ENCODE measurements around the gene BCAS3.

The BCAS3 gene

GRCh38 chr17:61178284-61178683 is 500.6 kb downstream of the BCAS3 start:
- Histone ChIP-seq H3K4me3 (ENCODE audit: severe bottlenecking) (no peak overlapping the region), H3K4me1 (ENCODE audit: insufficient read depth, poor library complexity, severe bottlenecking) (no peaks in the 10 kb centered on the region), H3K36me3 (ENCODE audit: low read depth) (no peaks in the 10 kb centered on the region)

GRCh38 chr17:61179380-61179806 is 501.7 kb downstream of the BCAS3 start:
- no peak overlapping the region for H3K27ac ChIP-seq (ENCODE audit: poor library complexity, severe bottlenecking)
- H3K4me3 ChIP-seq (ENCODE audit: severe bottlenecking), result no peak overlapping the region
- TF ChIP-seq CTCF (IDR thresholded peaks at IDR 0.05; ENCODE audit: poor library complexity, severe bottlenecking), result no peak
- no peak for DNase-seq (ENCODE audit: low spot score)
- no peak for ATAC-seq (ENCODE audit: low read depth)
- H3K9me3 ChIP-seq (ENCODE audit: severe bottlenecking), result no peaks in the 10 kb centered on the region
- no peaks in the 10 kb centered on the region for H3K36me3 ChIP-seq (ENCODE audit: low read depth)
- no peaks in the 10 kb centered on the region for H3K27me3 ChIP-seq (ENCODE audit: insufficient read depth, poor library complexity, severe bottlenecking)
- H3K4me1 ChIP-seq (ENCODE audit: insufficient read depth, poor library complexity, severe bottlenecking), result no peaks in the 10 kb centered on the region

More at GRCh38 chr17:61178284-61178683, 500.6 kb downstream of the BCAS3 start:
- no peak overlapping the region for H3K27ac ChIP-seq (ENCODE audit: poor library complexity, severe bottlenecking)
- TF ChIP-seq CTCF (IDR thresholded peaks at IDR 0.05; ENCODE audit: poor library complexity, severe bottlenecking), result no peak
- H3K9me3 ChIP-seq (ENCODE audit: severe bottlenecking), result no peaks in the 10 kb centered on the region
- no peak for DNase-seq (ENCODE audit: low spot score)
- no peak for ATAC-seq (ENCODE audit: low read depth)
- no peaks in the 10 kb centered on the region for H3K27me3 ChIP-seq (ENCODE audit: insufficient read depth, poor library complexity, severe bottlenecking)

GRCh38 chr17:61183793-61184192 is 506.1 kb downstream of the BCAS3 start:
- no peak overlapping the region for H3K27ac ChIP-seq (ENCODE audit: poor library complexity, severe bottlenecking)
- no peaks in the 10 kb centered on the region for H3K36me3 ChIP-seq (ENCODE audit: low read depth)
- H3K27me3 ChIP-seq (ENCODE audit: insufficient read depth, poor library complexity, severe bottlenecking), result peaks cover 3% of the 10 kb centered on the region
- H3K4me1 ChIP-seq (ENCODE audit: insufficient read depth, poor library complexity, severe bottlenecking), result no peaks in the 10 kb centered on the region
- H3K4me3 ChIP-seq (ENCODE audit: severe bottlenecking), result no peak overlapping the region
- no peak for TF ChIP-seq CTCF (IDR thresholded peaks at IDR 0.05; ENCODE audit: poor library complexity, severe bottlenecking)
- ATAC-seq (ENCODE audit: low read depth) (no peak), DNase-seq (ENCODE audit: low spot score) (no peak)
- H3K9me3 ChIP-seq (ENCODE audit: severe bottlenecking), result no peaks in the 10 kb centered on the region

GRCh38 chr17:61185385-61185784 is 507.7 kb downstream of the BCAS3 start:
- H3K27ac ChIP-seq (ENCODE audit: poor library complexity, severe bottlenecking), result no peak overlapping the region
- H3K4me3 ChIP-seq (ENCODE audit: severe bottlenecking), result no peak overlapping the region
- no peak for TF ChIP-seq CTCF (IDR thresholded peaks at IDR 0.05; ENCODE audit: poor library complexity, severe bottlenecking)
- H3K36me3 ChIP-seq (ENCODE audit: low read depth), result no peaks in the 10 kb centered on the region
- peaks cover 3% of the 10 kb centered on the region for H3K27me3 ChIP-seq (ENCODE audit: insufficient read depth, poor library complexity, severe bottlenecking)
- H3K4me1 ChIP-seq (ENCODE audit: insufficient read depth, poor library complexity, severe bottlenecking), result no peaks in the 10 kb centered on the region
- DNase-seq (ENCODE audit: low spot score), result no peak
- ATAC-seq (ENCODE audit: low read depth), result no peak
- no peaks in the 10 kb centered on the region for H3K9me3 ChIP-seq (ENCODE audit: severe bottlenecking)

DNA sequence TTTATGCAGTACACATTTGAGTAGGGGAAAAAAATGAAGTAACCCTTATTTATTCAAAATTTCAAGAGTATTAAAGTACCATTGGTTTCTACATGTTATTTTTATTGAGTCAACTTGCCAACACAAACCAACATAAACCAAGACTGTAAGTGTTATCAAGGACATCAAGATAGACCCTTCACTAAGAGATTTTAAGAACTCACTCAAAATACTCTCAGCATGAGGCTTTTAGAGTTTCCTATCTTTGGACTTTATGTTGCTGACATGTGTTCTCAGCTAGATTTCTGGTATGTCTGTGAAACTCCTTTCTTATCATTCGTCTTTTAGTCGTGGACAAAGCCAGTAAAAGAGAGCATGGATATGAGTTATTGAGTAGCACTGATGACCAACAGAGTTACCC is 509.4 kb downstream of the BCAS3 start:
- Histone ChIP-seq H3K9me3 (ENCODE audit: severe bottlenecking) (no peaks in the 10 kb centered on the region), H3K27me3 (ENCODE audit: insufficient read depth, poor library complexity, severe bottlenecking) (peaks cover 3% of the 10 kb centered on the region), H3K36me3 (ENCODE audit: low read depth) (no peaks in the 10 kb centered on the region), H3K4me1 (ENCODE audit: insufficient read depth, poor library complexity, severe bottlenecking) (no peaks in the 10 kb centered on the region), H3K27ac (ENCODE audit: poor library complexity, severe bottlenecking) (no peak overlapping the region), H3K4me3 (ENCODE audit: severe bottlenecking) (no peak overlapping the region)
- TF ChIP-seq CTCF (IDR thresholded peaks at IDR 0.05; ENCODE audit: poor library complexity, severe bottlenecking), result no peak
- DNase-seq (ENCODE audit: low spot score) (no peak), ATAC-seq (ENCODE audit: low read depth) (no peak)

Measured in RWPE2 (cell line).